Epithelial cell of proximal tubule (primary cell): Measurements from ENCODE around the gene MAP2K7. TPM values are rescaled to one million over a fixed set of nuclear protein-coding genes. Genes with fewer than 3 reads are reported as not detected.

ENCODE experiments used
- DNase-seq: peaks from one replicate; pipeline ENCODE4 v3.0.0-alpha.2; 2011; ENCODE audit warnings: low read depth
- H3K4me3 ChIP-seq: 2 replicates; pipeline ENCODE4 v1.5.1; 2011; ENCODE audit warnings: low read depth, mild to moderate bottlenecking, low read length
- CTCF ChIP-seq: conservative IDR thresholded peaks from 2 replicates; pipeline ENCODE4 v1.5.1; 2012; ENCODE audit warnings: low read depth, mild to moderate bottlenecking, low read length
- total RNA-seq: library from RNA; depleted of rRNA; stranded (reverse); fragments of >200 nt; gene quantifications from 2 replicates; pipeline ENCODE4 v1.2.3, GENCODE V29; 2015

Gene MAP2K7
- total RNA-seq, 1 donor from 2014 or later = 7.6 TPM

GRCh38 chr19:7863971-7864689, 39.5 kb upstream of the MAP2K7 start:
- H3K4me3 ChIP-seq = no peak overlapping the region
- TF ChIP-seq CTCF = no peak
- no peak for DNase-seq

DNA sequence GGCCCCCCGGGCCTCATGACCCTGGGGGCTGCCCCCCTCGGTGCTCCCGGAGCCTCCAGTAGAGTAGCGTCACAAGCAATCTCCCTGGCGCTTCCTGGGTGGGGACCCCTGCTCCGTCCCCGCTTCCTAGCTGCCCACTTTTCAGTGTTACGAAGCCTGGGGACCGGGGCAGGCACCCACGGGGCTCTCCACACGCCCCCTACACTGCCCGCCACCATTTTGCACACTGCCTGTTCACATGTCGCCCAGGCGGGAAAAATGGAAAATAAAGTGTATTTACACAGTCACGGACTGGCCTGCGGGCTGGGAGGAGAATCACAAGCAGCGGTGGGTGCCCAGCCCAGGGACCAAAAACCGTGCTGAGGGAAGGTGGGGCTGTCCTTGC, 39.0 kb upstream of the MAP2K7 start:
- TF ChIP-seq CTCF = no peak
- H3K4me3 ChIP-seq = no peak overlapping the region
- DNase-seq = no peak

GRCh38 chr19:7865262-7865911, 38.3 kb upstream of the MAP2K7 start:
- DNase-seq = no peak
- no peak overlapping the region for H3K4me3 ChIP-seq
- TF ChIP-seq CTCF = no peak

- DNase-seq = no peak
- no peak overlapping the region for H3K4me3 ChIP-seq
- TF ChIP-seq CTCF = no peak
Measured at GRCh38 chr19:7866399-7867091, 37.1 kb upstream of the MAP2K7 start.

DNA sequence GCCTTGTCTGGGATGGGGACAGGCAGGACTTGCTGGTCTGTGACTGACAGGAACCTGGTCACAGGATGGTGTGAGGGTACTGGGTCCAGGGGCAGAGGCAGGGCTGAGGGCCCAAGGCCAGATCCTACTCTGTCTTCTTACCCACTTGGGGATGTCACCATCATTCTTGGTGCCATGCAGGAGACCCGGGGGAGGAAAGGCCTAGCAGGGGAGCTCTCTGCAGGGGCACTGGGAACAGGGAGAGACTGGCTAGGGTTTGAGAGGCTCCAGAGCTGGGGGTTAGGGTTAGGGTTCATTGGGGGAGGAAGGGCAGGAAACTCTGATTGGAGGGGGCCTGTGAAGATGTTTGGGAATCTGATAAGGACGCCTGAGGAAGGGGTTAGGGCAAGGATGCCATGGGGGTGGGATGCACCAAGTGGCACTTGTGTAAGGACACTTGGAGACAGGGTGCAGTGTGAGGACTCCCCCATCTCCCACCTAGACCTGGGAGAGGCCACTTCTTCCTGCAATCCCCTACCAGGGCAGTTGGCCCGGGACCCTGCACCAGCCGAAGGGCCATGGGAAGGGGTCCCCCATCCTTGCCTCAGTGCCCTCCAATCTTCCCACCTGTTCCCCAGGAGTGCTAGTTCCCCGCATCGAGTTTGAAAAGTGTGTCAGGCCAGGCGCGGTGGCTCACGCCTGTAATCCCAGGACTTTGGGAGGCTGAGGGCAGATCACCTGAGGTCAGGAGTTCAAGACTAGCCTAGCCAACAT, 36.4 kb upstream of the MAP2K7 start:
- DNase-seq = no peak
- H3K4me3 ChIP-seq = no peak overlapping the region
- TF ChIP-seq CTCF = no peak

DNA sequence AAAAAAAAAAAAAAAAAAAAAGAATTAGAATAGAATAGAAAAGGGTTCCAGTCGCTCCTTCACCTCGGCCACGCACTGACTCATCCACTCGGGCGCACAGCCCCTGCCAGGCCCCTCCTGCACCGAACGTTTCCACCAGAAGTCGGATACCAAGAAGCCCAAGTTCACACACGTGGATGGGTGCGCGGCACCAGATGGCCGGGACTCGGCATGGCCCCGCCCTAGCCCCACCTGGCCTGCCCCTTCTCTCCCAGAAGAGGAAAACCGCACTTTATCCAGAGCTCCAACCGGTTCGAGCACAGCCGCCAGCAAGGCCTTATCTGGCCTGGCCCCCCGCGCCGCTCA, 35.4 kb upstream of the MAP2K7 start:
- no peak for TF ChIP-seq CTCF
- DNase-seq = no peak
- no peak overlapping the region for H3K4me3 ChIP-seq
